Cardiac fibroblast (primary cell): Measurements from ENCODE around the gene HDC.

Source experiments
- DNase-seq, 2 donors: peaks; one replicate each; pipeline versions ENCODE4 v3.0.0 to v3.0.0-alpha.2; 2010; ENCODE audit warnings: low read depth in 2 of 2
- H3K4me3 ChIP-seq, 2 donors: replicated peaks in 1 of 2; 1 replicate in 1 of 2; 2 replicates in 1 of 2; pipeline ENCODE4 v1.5.1; 2011; ENCODE audit warnings: low read depth in 2 of 2, low read length in 2 of 2, mild to moderate bottlenecking in 2 of 2, moderate library complexity in 1 of 2
- CTCF ChIP-seq: IDR thresholded peaks from one replicate; pipeline ENCODE4 v1.5.1; 2011; ENCODE audit warnings: low read depth, mild to moderate bottlenecking, low read length, inconsistent platforms

HDC gene

GRCh38 chr15:50231761-50232160 lies 33.8 kb downstream of the HDC start:
- H3K4me3 ChIP-seq, result no peak overlapping the region
- no peak for TF ChIP-seq CTCF
- no peak for DNase-seq

DNA sequence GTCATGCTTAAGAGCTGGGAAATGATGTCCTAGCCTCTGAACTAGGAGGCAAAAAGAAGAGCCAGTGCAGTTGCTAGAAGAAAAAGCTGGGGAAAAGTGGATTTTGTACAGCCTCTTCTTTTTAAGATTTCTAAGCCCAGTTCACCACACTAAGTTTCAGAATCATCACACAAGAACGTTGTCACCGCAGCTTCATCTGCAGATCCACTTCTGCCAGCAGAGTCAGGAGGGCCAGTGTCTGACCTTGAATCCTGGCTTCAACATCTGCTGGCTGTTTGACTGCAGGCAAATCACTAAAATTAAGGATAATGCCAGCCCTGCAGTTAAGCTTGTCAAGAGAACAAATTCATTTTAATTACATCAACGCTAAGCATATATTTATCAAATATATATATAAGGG lies 36.2 kb downstream of the HDC start:
- H3K4me3 ChIP-seq, result no peak overlapping the region
- TF ChIP-seq CTCF, result no peak
- no peak for DNase-seq

- no peak overlapping the region for H3K4me3 ChIP-seq
- TF ChIP-seq CTCF, result no peak
- DNase-seq, result no peak
Observed at GRCh38 chr15:50228866-50229265, 36.7 kb downstream of the HDC start.

DNA sequence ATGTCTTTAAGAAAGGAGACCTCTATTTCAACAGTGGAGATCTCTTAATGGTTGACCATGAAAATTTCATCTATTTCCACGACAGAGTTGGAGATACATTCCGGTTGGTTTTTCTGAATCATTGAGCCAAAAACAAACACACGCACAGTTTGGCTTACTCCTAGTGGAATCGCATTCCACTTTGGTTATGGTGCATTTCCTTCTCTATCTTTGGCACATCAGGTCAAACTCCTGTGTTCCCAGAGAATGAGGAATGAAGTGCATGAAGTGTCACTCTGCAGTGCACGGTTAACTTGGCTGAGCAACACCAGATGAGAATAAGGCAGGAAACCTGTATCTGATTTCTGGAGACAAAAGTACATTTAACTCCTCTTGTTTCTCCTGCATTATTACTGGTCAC lies 38.5 kb downstream of the HDC start:
- peak in 1 of 2 donors; percentile 41 for DNase-seq
- TF ChIP-seq CTCF, result no peak
- H3K4me3 ChIP-seq, result no peak overlapping the region

DNA sequence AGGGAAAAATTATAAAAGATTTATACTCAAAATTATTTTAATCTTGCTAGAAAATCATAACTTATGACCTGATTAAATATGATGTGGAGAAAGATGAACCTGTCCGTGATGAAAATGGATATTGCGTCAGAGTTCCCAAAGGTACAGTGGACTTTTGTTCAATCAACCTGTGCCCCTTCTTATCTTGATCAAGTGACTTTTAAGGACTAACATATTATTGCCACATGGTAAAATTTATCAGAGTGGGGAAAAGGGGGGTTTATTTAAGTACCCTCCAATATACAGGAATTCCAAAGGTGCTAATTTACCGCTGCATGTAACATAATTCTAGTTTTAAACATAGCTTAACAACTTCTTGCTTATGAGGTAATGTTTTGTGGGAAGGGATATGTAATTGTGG lies 39.6 kb downstream of the HDC start:
- no peak for DNase-seq
- no peak overlapping the region for H3K4me3 ChIP-seq
- TF ChIP-seq CTCF, result no peak

DNA sequence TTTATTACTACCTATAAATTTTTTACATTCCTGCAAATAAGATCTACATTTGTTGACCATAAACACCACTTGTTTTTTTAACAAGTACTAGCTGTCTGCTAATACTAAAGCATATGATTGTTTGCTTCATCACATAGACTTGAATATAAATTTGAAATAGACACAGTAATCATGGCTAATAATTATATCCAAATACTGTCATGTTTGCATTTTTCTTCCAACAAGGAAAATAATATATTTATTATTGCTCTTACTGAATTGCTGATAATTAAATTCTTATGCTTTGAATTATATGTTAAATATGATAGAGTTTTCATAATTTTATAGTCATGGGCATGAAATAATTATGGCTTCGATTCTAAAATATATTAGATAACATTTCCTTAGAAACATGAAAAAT lies 40.5 kb downstream of the HDC start:
- no peak for DNase-seq
- no peak overlapping the region for H3K4me3 ChIP-seq
- no peak for TF ChIP-seq CTCF

DNA sequence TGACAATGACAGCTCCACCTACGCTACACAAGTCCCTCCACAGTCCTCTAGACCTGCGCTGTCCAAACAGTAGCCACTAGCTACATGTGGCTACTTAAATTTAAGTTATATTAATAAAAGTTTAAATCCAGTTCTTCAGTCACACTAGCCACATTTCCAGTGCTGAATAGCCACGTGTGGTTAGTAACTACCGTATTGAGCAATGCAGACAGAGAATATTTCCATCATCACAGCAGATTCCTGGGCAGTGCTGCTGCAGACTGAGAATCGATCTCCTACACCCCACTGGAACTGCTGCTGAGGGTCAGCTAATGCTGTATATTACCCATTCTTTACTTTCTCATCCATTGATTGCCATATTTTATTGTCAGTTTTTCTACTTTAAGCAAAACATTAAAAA lies 40.9 kb downstream of the HDC start:
- H3K4me3 ChIP-seq, result no peak overlapping the region
- no peak for TF ChIP-seq CTCF
- DNase-seq, result peak; percentile 14 to 18
